Endothelial cell of umbilical vein (primary cell): Measurements from ENCODE around the gene KDM4B. TPM values are rescaled to one million over a fixed set of nuclear protein-coding genes. Genes with fewer than 3 reads are reported as not detected.

Source experiments
- BruUV-seq: library from RNA; stranded (reverse); fragments of 400-500 nt; replicated peaks from 2 replicates; lab custom pipeline; 2021; lab: Mats Ljungman, UMichigan
- CTCF ChIA-PET: fragments of 300-600, 350-600 bp; sonication (Branson Sonifier 250); formaldehyde crosslinking; loops from one replicate; lab custom pipeline; 2021; ENCODE audit warnings: antibody characterized with exemption, inconsistent platforms; lab: Charles Lee
- POLR2A ChIA-PET: fragments of 300-600, 350-600 bp; sonication (Branson Sonifier 250); formaldehyde crosslinking; loops from one replicate; lab custom pipeline; 2021; ENCODE audit warnings: antibody characterized with exemption, inconsistent platforms; lab: Charles Lee
- DNase-seq: peaks from one replicate; pipeline ENCODE4 v3.0.0-alpha.2; 2011; ENCODE audit warnings: low read depth, low spot score
- FAIRE-seq: peaks from 2 replicates; lab custom pipeline; 2011; peaks lifted over from hg19 to GRCh38; lab: Jason Lieb, UNC
- H2AFZ ChIP-seq: 2 replicates; pipeline ENCODE4 v1.6.0; 2012; ENCODE audit warnings: low read depth, low read length, control low read depth, inconsistent platforms
- H3K27ac ChIP-seq: 2 replicates; pipeline ENCODE4 v1.5.1; 2011; ENCODE audit warnings: low read depth, mild to moderate bottlenecking, control low read depth, low read length, moderate library complexity; ENCODE audit not compliant: insufficient read depth
- H3K27me3 ChIP-seq, 2 experiments: 2 replicates each; pipeline versions ENCODE4 v1.6.0 to v1.6.1; 2011; ENCODE audit warnings: low read length in 2 of 2, mixed read lengths in 1 of 2; ENCODE audit not compliant: control insufficient read depth in 2 of 2, insufficient read depth in 2 of 2
- H3K36me3 ChIP-seq, 2 experiments: 2 replicates in 1 of 2; 3 replicates in 1 of 2; pipeline ENCODE4 v1.5.1; 2011; ENCODE audit warnings: low read length in 2 of 2, mild to moderate bottlenecking in 1 of 2, moderate library complexity in 1 of 2; ENCODE audit not compliant: control insufficient read depth in 2 of 2, insufficient read depth in 2 of 2; ENCODE audit errors: extremely low read depth in 1 of 2
- H3K4me1 ChIP-seq: 3 replicates; pipeline ENCODE4 v1.5.1; 2011; ENCODE audit warnings: mild to moderate bottlenecking, low read length; ENCODE audit not compliant: control insufficient read depth, insufficient read depth; ENCODE audit errors: extremely low read depth
- H3K4me2 ChIP-seq: 2 replicates; pipeline ENCODE4 v1.6.1; 2011; ENCODE audit warnings: low read length, control low read depth, mixed read lengths; ENCODE audit not compliant: insufficient read depth
- H3K4me3 ChIP-seq, 3 experiments: fragments of 200-600 bp in 1 of 3; sonication (generic), shearing (Covaris generic) in 1 of 3; replicated peaks in 1 of 3; 2 replicates each; pipeline ENCODE4 v1.5.1; 2011 to 2016; ENCODE audit warnings: control low read depth in 3 of 3, low read length in 3 of 3, mild to moderate bottlenecking in 2 of 3, inconsistent platforms in 1 of 3, low read depth in 1 of 3, moderate library complexity in 1 of 3; ENCODE audit not compliant: insufficient read depth in 1 of 3
- H3K79me2 ChIP-seq: 2 replicates; pipeline ENCODE4 v1.6.0; 2012; ENCODE audit warnings: low read length, inconsistent platforms; ENCODE audit not compliant: control insufficient read depth, insufficient read depth
- H3K9ac ChIP-seq: replicated peaks from 2 replicates; pipeline ENCODE3; 2011; ENCODE audit warnings: low read length, control low read depth; ENCODE audit not compliant: insufficient read depth; ENCODE audit errors: extremely low read depth
- H3K9me1 ChIP-seq: replicated peaks from 3 replicates; pipeline ENCODE4 v1.6.0; 2011; ENCODE audit warnings: mild to moderate bottlenecking, low read length; ENCODE audit not compliant: control insufficient read depth, insufficient read depth; ENCODE audit errors: extremely low read depth
- H3K9me3 ChIP-seq: replicated peaks from 2 replicates; pipeline ENCODE4 v1.5.1; 2012; ENCODE audit warnings: low read length, inconsistent platforms; ENCODE audit not compliant: control insufficient read depth, insufficient read depth
- H4K20me1 ChIP-seq: replicated peaks from 2 replicates; pipeline ENCODE3; 2011; ENCODE audit warnings: mild to moderate bottlenecking, low read length; ENCODE audit not compliant: control insufficient read depth, insufficient read depth; ENCODE audit errors: extremely low read depth
- EZH2 ChIP-seq: IDR thresholded peaks from 2 replicates; pipeline ENCODE4 v1.6.1; 2012; ENCODE audit warnings: borderline replicate concordance, low read depth, mild to moderate bottlenecking, moderate library complexity, low read length, inconsistent platforms; ENCODE audit not compliant: severe bottlenecking
- FOS ChIP-seq: IDR thresholded peaks from 2 replicates; pipeline ENCODE4 v1.6.1; 2011; ENCODE audit warnings: mild to moderate bottlenecking, low read length, moderate library complexity, borderline replicate concordance; ENCODE audit not compliant: insufficient read depth
- GATA2 ChIP-seq: IDR thresholded peaks from 2 replicates; pipeline ENCODE4 v1.7.0; 2011; ENCODE audit warnings: low read depth, mild to moderate bottlenecking, moderate library complexity, mixed read lengths, low read length; ENCODE audit not compliant: insufficient read length, insufficient read depth
- JUN ChIP-seq: IDR thresholded peaks from 2 replicates; pipeline ENCODE4 v1.6.1; 2011; ENCODE audit warnings: borderline replicate concordance, low read depth; ENCODE audit not compliant: insufficient read length, insufficient read depth
- MYC ChIP-seq: IDR thresholded peaks from one replicate; pipeline ENCODE4 v1.6.1; 2011; ENCODE audit warnings: mild to moderate bottlenecking, low read depth, low read length
- POLR2A ChIP-seq: IDR thresholded peaks from 2 replicates; pipeline ENCODE4 v1.6.1; 2012; ENCODE audit warnings: low read depth, mild to moderate bottlenecking, control low read depth, low read length
- POLR2AphosphoS5 ChIP-seq: IDR thresholded peaks from 2 replicates; pipeline ENCODE4 v1.6.1; 2012; ENCODE audit warnings: low read depth, mild to moderate bottlenecking, control low read depth, low read length, moderate library complexity; ENCODE audit not compliant: insufficient read depth
- dilution Hi-C: fragments of 300-500 bp; cut with MboI; formaldehyde crosslinking; loops from one replicate; pipeline ENCODE4 v1.15.0; 2019; ENCODE audit warnings: low sequenced_read_pairs; ENCODE audit not compliant: extremely low pct_ligation_motif_present
- intact Hi-C: fragments of 100-400 bp; cut with micrococcal nuclease; formaldehyde crosslinking; loops from one replicate; pipeline ENCODE4 v1.10.0; 2022
- polyA plus RNA-seq, 4 experiments: library from polyadenylated mRNA; depleted of rRNA in 3 of 4; stranded (reverse) in 3 of 4; unstranded in 1 of 4; fragments of >200 nt; gene quantifications; 2 replicates each; pipeline versions ENCODE4 v1.2.1 to v1.2.3, GENCODE V29; 2011 to 2012; ENCODE audit warnings: missing spikeins in 1 of 4
- total RNA-seq: library from RNA; stranded (reverse); gene quantifications from 2 replicates; pipeline ENCODE4 v1.2.3, GENCODE V29; 2021
- TF ChIP-seq, protein P1 (sequence below): IDR thresholded peaks from 2 replicates; pipeline ENCODE4 v1.6.1; 2011; ENCODE audit not compliant: insufficient read depth, insufficient read length
- TF ChIP-seq, protein P2 (sequence below), 2 donors: IDR thresholded peaks; 1 replicate in 1 of 2; 2 replicates in 1 of 2; pipeline ENCODE4 v1.5.1; 2011; ENCODE audit warnings: low read length in 2 of 2, mild to moderate bottlenecking in 2 of 2, moderate library complexity in 2 of 2, control low read depth in 1 of 2, inconsistent platforms in 1 of 2, low read depth in 1 of 2; ENCODE audit not compliant: insufficient read depth in 1 of 2; ENCODE audit errors: extremely low read depth in 1 of 2

Gene KDM4B
- total and polyA plus RNA-seq, 2 donors (not counting 3 experiments of a cell fraction or from before 2014, with no cell fraction given) = 12.4 to 37.2 TPM

DNA sequence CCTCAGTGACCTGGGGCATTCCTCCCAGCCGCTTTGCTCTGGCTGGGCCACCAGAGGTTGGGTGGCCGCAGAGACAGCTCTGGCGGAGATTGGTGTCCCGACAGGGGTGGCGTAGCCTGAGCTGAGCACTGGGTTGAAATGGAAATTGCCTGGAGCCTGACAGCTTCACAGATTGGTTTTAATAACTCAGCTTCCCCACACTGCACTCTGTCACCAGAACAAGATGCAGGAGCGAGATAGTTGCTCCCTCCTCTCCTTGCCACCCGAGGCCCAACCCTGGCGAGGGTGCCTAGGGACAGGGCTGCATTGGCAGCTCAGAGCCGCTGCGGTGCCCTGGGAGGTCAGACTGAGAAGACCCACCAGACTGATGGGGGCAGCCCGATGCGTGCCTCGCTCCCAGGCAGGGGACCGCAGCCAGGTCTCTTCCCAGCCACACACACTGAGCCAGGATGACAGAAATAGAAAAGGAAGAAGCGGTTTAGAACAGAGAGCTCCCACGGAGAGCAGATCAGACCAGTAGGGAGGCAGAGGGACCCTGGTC, 84.1 kb downstream of the KDM4B start:
- peaks cover 0 to 12% of the 10 kb centered on the region in 2 experiments for H3K36me3 ChIP-seq
- H3K4me3 ChIP-seq = no peak overlapping the region
- BruUV-seq = no TSS peak
- DNase-seq = no peak
- no peak overlapping the region for H2AFZ ChIP-seq
- peaks cover 7% of the 10 kb centered on the region for H3K4me1 ChIP-seq
- POLR2A ChIA-PET = interaction anchor here (0.6 kb wide), 1 partner anchor 495 kb away, joined by 3 read pairs; no protein-coding TSS in a partner anchor
- dilution Hi-C loops (no loop called here), intact Hi-C loops (no loop called here)
- H3K79me2 ChIP-seq = no peaks in the 10 kb centered on the region
- CTCF ChIA-PET = interaction anchor here (1.0 to 1.2 kb wide), 2 partner anchors 101 to 325 kb away, joined by 3 to 4 read pairs; no protein-coding TSS in a partner anchor
- H3K4me2 ChIP-seq = no peak overlapping the region
- TF ChIP-seq, protein P1, sequence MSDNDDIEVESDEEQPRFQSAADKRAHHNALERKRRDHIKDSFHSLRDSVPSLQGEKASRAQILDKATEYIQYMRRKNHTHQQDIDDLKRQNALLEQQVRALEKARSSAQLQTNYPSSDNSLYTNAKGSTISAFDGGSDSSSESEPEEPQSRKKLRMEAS = no peak
- TF ChIP-seq, protein P2, sequence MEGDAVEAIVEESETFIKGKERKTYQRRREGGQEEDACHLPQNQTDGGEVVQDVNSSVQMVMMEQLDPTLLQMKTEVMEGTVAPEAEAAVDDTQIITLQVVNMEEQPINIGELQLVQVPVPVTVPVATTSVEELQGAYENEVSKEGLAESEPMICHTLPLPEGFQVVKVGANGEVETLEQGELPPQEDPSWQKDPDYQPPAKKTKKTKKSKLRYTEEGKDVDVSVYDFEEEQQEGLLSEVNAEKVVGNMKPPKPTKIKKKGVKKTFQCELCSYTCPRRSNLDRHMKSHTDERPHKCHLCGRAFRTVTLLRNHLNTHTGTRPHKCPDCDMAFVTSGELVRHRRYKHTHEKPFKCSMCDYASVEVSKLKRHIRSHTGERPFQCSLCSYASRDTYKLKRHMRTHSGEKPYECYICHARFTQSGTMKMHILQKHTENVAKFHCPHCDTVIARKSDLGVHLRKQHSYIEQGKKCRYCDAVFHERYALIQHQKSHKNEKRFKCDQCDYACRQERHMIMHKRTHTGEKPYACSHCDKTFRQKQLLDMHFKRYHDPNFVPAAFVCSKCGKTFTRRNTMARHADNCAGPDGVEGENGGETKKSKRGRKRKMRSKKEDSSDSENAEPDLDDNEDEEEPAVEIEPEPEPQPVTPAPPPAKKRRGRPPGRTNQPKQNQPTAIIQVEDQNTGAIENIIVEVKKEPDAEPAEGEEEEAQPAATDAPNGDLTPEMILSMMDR (IDR thresholded peaks at IDR 0.05; ENCODE audit: extremely low read depth in 1 of 2, insufficient read depth in 1 of 2, low read depth in 1 of 2, low read length in 2 of 2) = no peak
- TF ChIP-seq GATA2 (no peak), EZH2 (no peak), POLR2A (no peak), MYC (no peak), FOS (no peak), POLR2AphosphoS5 (no peak), JUN (no peak)
- no peaks in the 10 kb centered on the region for H4K20me1 ChIP-seq
- H3K27ac ChIP-seq = no peak overlapping the region
- no peaks in the 10 kb centered on the region for H3K27me3 ChIP-seq
- H3K9me3 ChIP-seq = no peaks in the 10 kb centered on the region
- FAIRE-seq = no peak
- no peaks in the 10 kb centered on the region for H3K9me1 ChIP-seq
- H3K9ac ChIP-seq = no peak overlapping the region
